ENCODE measurements around the gene HS1BP3.

HS1BP3 gene

GRCh38 chr2:20675701-20676352, 24.9 kb upstream of the HS1BP3 start:
- no peak for DNase-seq (ENCODE audit: low read depth, low spot score)

GRCh38 chr2:20674974-20675679, 24.2 kb upstream of the HS1BP3 start:
- DNase-seq (ENCODE audit: low read depth, low spot score), result no peak

GRCh38 chr2:20674309-20674965, 23.5 kb upstream of the HS1BP3 start:
- no peak for DNase-seq (ENCODE audit: low read depth, low spot score)

GRCh38 chr2:20673686-20674308, 22.9 kb upstream of the HS1BP3 start:
- no peak for DNase-seq (ENCODE audit: low read depth, low spot score)

- DNase-seq (ENCODE audit: low read depth, low spot score), result no peak
Observed at GRCh38 chr2:20672201-20672951, 21.5 kb upstream of the HS1BP3 start.

- DNase-seq (ENCODE audit: low read depth, low spot score), result no peak
Observed at GRCh38 chr2:20671736-20672080, 20.8 kb upstream of the HS1BP3 start.

- DNase-seq (ENCODE audit: low read depth, low spot score), result no peak
Observed at GRCh38 chr2:20671036-20671735, 20.3 kb upstream of the HS1BP3 start.

- DNase-seq (ENCODE audit: low read depth, low spot score), result no peak
Observed at GRCh38 chr2:20670315-20671035, 19.6 kb upstream of the HS1BP3 start.

- DNase-seq (ENCODE audit: low read depth, low spot score), result no peak
Observed at GRCh38 chr2:20669562-20670314, 18.8 kb upstream of the HS1BP3 start.

GRCh38 chr2:20668871-20669475, 18.1 kb upstream of the HS1BP3 start:
- DNase-seq (ENCODE audit: low read depth, low spot score), result no peak

GRCh38 chr2:20668451-20668850, 17.6 kb upstream of the HS1BP3 start:
- no peak for DNase-seq (ENCODE audit: low read depth, low spot score)

GRCh38 chr2:20667531-20668401, 16.9 kb upstream of the HS1BP3 start:
- no peak for DNase-seq (ENCODE audit: low read depth, low spot score)

GRCh38 chr2:20667151-20667530, 16.2 kb upstream of the HS1BP3 start:
- no peak for DNase-seq (ENCODE audit: low read depth, low spot score)

- no peak for DNase-seq (ENCODE audit: low read depth, low spot score)
Observed at GRCh38 chr2:20666304-20667150, 15.6 kb upstream of the HS1BP3 start, which contains the start of gene GDF7. TSS of gene GDF7 (plus strand) at chr2:20667144. CDS start at chr2:20667240, 96 bp downstream.

- DNase-seq (ENCODE audit: low read depth, low spot score), result no peak
Observed at GRCh38 chr2:20666005-20666303, 15.1 kb upstream of the HS1BP3 start.

GRCh38 chr2:20665243-20666004, 14.5 kb upstream of the HS1BP3 start:
- DNase-seq (ENCODE audit: low read depth, low spot score), result no peak
